SK-N-SH treated with all-trans-retinoic acid at 6 μM for 48 hours (cell line): ENCODE measurements around the gene SGMS2.

Source experiments
- ATAC-seq: fragments of 200-7000 bp; cut with Tn5 transposase; 3 replicates; pipeline ENCODE4 v1.9.1; 2020; ENCODE audit warnings: mild to moderate bottlenecking, moderate library complexity
- BACH2 ChIP-seq: fragments of 250-450 bp; sonication (Bioruptor Pico); IDR thresholded peaks from 2 replicates; pipeline ENCODE4 v1.9.0; 2021; ENCODE audit warnings: mild to moderate bottlenecking, borderline replicate concordance
- CREB5 ChIP-seq: fragments of 250-450 bp; sonication (Bioruptor Pico); IDR thresholded peaks from 2 replicates; pipeline ENCODE4 v1.5.1; 2020; ENCODE audit warnings: low read depth, mild to moderate bottlenecking, moderate library complexity
- CSDC2 ChIP-seq: fragments of 250-450 bp; sonication (Bioruptor Pico); IDR thresholded peaks from 2 replicates; pipeline ENCODE4 v1.5.0; 2020; ENCODE audit warnings: mild to moderate bottlenecking, moderate library complexity
- ESRRG ChIP-seq: fragments of 250-450 bp; sonication (Bioruptor Pico); IDR thresholded peaks from 2 replicates; pipeline ENCODE4 v1.6.1; 2021; ENCODE audit warnings: mild to moderate bottlenecking
- GLIS3 ChIP-seq: fragments of 250-450 bp; sonication (Bioruptor Pico); IDR thresholded peaks from 2 replicates; pipeline ENCODE4 v1.5.0; 2020; ENCODE audit warnings: mild to moderate bottlenecking, moderate library complexity
- ISL1 ChIP-seq: fragments of 250-450 bp; sonication (Bioruptor Pico); IDR thresholded peaks from 2 replicates; pipeline ENCODE4 v2.1.2; 2022; ENCODE audit warnings: mild to moderate bottlenecking, moderate library complexity
- OSR1 ChIP-seq: fragments of 250-450 bp; sonication (Bioruptor Pico); IDR thresholded peaks from 2 replicates; pipeline ENCODE4 v1.8.0; 2022; ENCODE audit warnings: moderate library complexity, mild to moderate bottlenecking, inconsistent platforms
- PATZ1 ChIP-seq: fragments of 250-450 bp; sonication (Bioruptor Pico); IDR thresholded peaks from 2 replicates; pipeline ENCODE4 v1.8.0; 2020; ENCODE audit warnings: mild to moderate bottlenecking, moderate library complexity, borderline replicate concordance
- POU6F1 ChIP-seq: fragments of 250-450 bp; sonication (Bioruptor Pico); IDR thresholded peaks from 2 replicates; pipeline ENCODE4 v1.8.0; 2021; ENCODE audit warnings: low read depth, mild to moderate bottlenecking, moderate library complexity, borderline replicate concordance
- RARB ChIP-seq: fragments of 250-450 bp; sonication (Bioruptor Pico); IDR thresholded peaks from 2 replicates; pipeline ENCODE4 v1.8.0; 2021; ENCODE audit warnings: mild to moderate bottlenecking, moderate library complexity
- SNAI2 ChIP-seq: fragments of 250-450 bp; sonication (Bioruptor Pico); IDR thresholded peaks from 2 replicates; pipeline ENCODE4 v1.5.0; 2020; ENCODE audit warnings: mild to moderate bottlenecking, moderate library complexity
- TCF4 ChIP-seq: fragments of 250-450 bp; sonication (Bioruptor Pico); IDR thresholded peaks from 2 replicates; pipeline ENCODE4 v1.8.0; 2021; ENCODE audit warnings: mild to moderate bottlenecking, moderate library complexity, borderline replicate concordance
- TOX ChIP-seq: fragments of 250-450 bp; sonication (Bioruptor Pico); IDR thresholded peaks from 2 replicates; pipeline ENCODE4 v1.8.0; 2021; ENCODE audit warnings: mild to moderate bottlenecking, moderate library complexity, borderline replicate concordance
- TSHZ2 ChIP-seq: fragments of 250-450 bp; sonication (Bioruptor Pico); IDR thresholded peaks from 2 replicates; pipeline ENCODE4 v1.5.0; 2020; ENCODE audit warnings: mild to moderate bottlenecking, moderate library complexity
- ZC3H10 ChIP-seq: fragments of 250-450 bp; sonication (Bioruptor Pico); IDR thresholded peaks from 2 replicates; pipeline ENCODE4 v1.5.1; 2021; ENCODE audit warnings: mild to moderate bottlenecking, moderate library complexity
- ZFP3 ChIP-seq: fragments of 250-450 bp; sonication (Bioruptor Pico); IDR thresholded peaks from 2 replicates; pipeline ENCODE4 v1.5.0; 2020; ENCODE audit warnings: mild to moderate bottlenecking, moderate library complexity
- ZFP30 ChIP-seq: fragments of 450-650 bp; formaldehyde crosslinking; IDR thresholded peaks from 2 replicates; pipeline ENCODE4 v1.5.0; 2022; ENCODE audit warnings: mild to moderate bottlenecking, moderate library complexity
- ZNF565 ChIP-seq: fragments of 450-650 bp; formaldehyde crosslinking; conservative IDR thresholded peaks from 2 replicates; pipeline ENCODE4 v1.5.0; 2020; ENCODE audit warnings: low read depth, mild to moderate bottlenecking, moderate library complexity
- ZNF70 ChIP-seq: fragments of 450-650 bp; formaldehyde crosslinking; IDR thresholded peaks from 2 replicates; pipeline ENCODE4 v1.5.0; 2020; ENCODE audit warnings: mild to moderate bottlenecking, moderate library complexity
- ZNF8 ChIP-seq: fragments of 450-650 bp; formaldehyde crosslinking; IDR thresholded peaks from 2 replicates; pipeline ENCODE4 v1.5.0; 2020; ENCODE audit warnings: mild to moderate bottlenecking, moderate library complexity

SGMS2 gene

GRCh38 chr4:107945809-107946208 is 121.1 kb downstream of the SGMS2 start:
- no peak for ATAC-seq
- TF ChIP-seq GLIS3 (CRISPR knock-in tag): no peak
- TF ChIP-seq ZNF70: no peak
- no peak for TF ChIP-seq CREB5
- TF ChIP-seq TOX (CRISPR knock-in tag): no peak
- no peak for TF ChIP-seq RARB (CRISPR knock-in tag)
- no peak for TF ChIP-seq ZFP3
- TF ChIP-seq ZFP30 (CRISPR knock-in tag): no peak
- TF ChIP-seq ZC3H10 (CRISPR knock-in tag): no peak
- no peak for TF ChIP-seq PATZ1 (CRISPR knock-in tag)
- no peak for TF ChIP-seq OSR1 (CRISPR knock-in tag)
- TF ChIP-seq SNAI2 (CRISPR knock-in tag): no peak
- no peak for TF ChIP-seq TCF4 (CRISPR knock-in tag)

GRCh38 chr4:107950746-107951540 is 126.2 kb downstream of the SGMS2 start:
- ATAC-seq: no peak
- TF ChIP-seq ZC3H10 (CRISPR knock-in tag) (no peak), ZNF565 (CRISPR knock-in tag) (no peak), RARB (CRISPR knock-in tag) (no peak), TOX (CRISPR knock-in tag) (no peak), ISL1 (CRISPR knock-in tag) (no peak), CREB5 (no peak), PATZ1 (CRISPR knock-in tag) (no peak), BACH2 (CRISPR knock-in tag) (no peak), ZNF70 (no peak), ESRRG (CRISPR knock-in tag) (no peak), ZNF8 (no peak), TSHZ2 (no peak), ZFP30 (CRISPR knock-in tag) (no peak), POU6F1 (CRISPR knock-in tag) (no peak), TCF4 (CRISPR knock-in tag) (no peak), SNAI2 (CRISPR knock-in tag) (no peak), CSDC2 (CRISPR knock-in tag) (no peak)
